GM18519 (cell line): ENCODE measurements around the gene PHLDB3.
"Not testable (repeated sequence)": the region's sequence is repeated elsewhere in the genome, so short reads cannot be mapped to it uniquely, and the experiment has no call there.

Source experiments
- ATAC-seq: cut with Tn5 transposase; IDR thresholded peaks from one replicate; pipeline ENCODE4 v1.9.1; 2021; ENCODE audit warnings: mild to moderate bottlenecking, moderate library complexity; ENCODE audit not compliant: unreplicated experiment, low FRiP score

PHLDB3 gene

GRCh38 chr19:43447655-43448054 lies 56.9 kb downstream of the PHLDB3 start:
- no peak for ATAC-seq

- no peak for ATAC-seq
These were observed 57.6 kb downstream of the PHLDB3 start for GRCh38 chr19:43446746-43447489.

GRCh38 chr19:43445426-43445825 lies 59.1 kb downstream of the PHLDB3 start:
- ATAC-seq: no peak

- ATAC-seq: no peak
These were observed 59.8 kb downstream of the PHLDB3 start for GRCh38 chr19:43444531-43445287.

GRCh38 chr19:43444091-43444490 lies 60.5 kb downstream of the PHLDB3 start:
- ATAC-seq: not testable (repeated sequence)

GRCh38 chr19:43441716-43442115 lies 62.8 kb downstream of the PHLDB3 start:
- ATAC-seq: no peak

GRCh38 chr19:43439709-43440063 lies 64.9 kb downstream of the PHLDB3 start:
- no peak for ATAC-seq

GRCh38 chr19:43439032-43439708 lies 65.4 kb downstream of the PHLDB3 start:
- no peak for ATAC-seq

GRCh38 chr19:43438291-43439031 lies 66.1 kb downstream of the PHLDB3 start:
- no peak for ATAC-seq

- no peak for ATAC-seq
These were observed 66.8 kb downstream of the PHLDB3 start for GRCh38 chr19:43437712-43438111.

- not testable (repeated sequence) for ATAC-seq
These were observed 67.3 kb downstream of the PHLDB3 start for GRCh38 chr19:43437284-43437683.

- ATAC-seq: no peak
These were observed 68.8 kb downstream of the PHLDB3 start for GRCh38 chr19:43435775-43436174.

- no peak for ATAC-seq
These were observed 70.9 kb downstream of the PHLDB3 start for GRCh38 chr19:43433689-43434088.

GRCh38 chr19:43433358-43433673 lies 71.2 kb downstream of the PHLDB3 start:
- no peak for ATAC-seq

GRCh38 chr19:43430976-43431375 lies 73.6 kb downstream of the PHLDB3 start:
- no peak for ATAC-seq

- ATAC-seq: no peak
These were observed 74.3 kb downstream of the PHLDB3 start for GRCh38 chr19:43430142-43430710.

- no peak for ATAC-seq
These were observed 75.2 kb downstream of the PHLDB3 start for GRCh38 chr19:43429395-43429794.

GRCh38 chr19:43425567-43426392 lies 78.8 kb downstream of the PHLDB3 start:
- ATAC-seq: no peak
